GM21360 (cell line): ENCODE results near the gene ZNF146.
"Not testable (repeated sequence)": the region's sequence is repeated elsewhere in the genome, so short reads cannot be mapped to it uniquely, and the experiment has no call there.

ENCODE experiments used
- ATAC-seq: cut with Tn5 transposase; IDR thresholded peaks from one replicate; pipeline ENCODE4 v1.9.1; 2021; ENCODE audit warnings: mild to moderate bottlenecking, moderate library complexity; ENCODE audit not compliant: unreplicated experiment

Gene ZNF146

GRCh38 chr19:36225219-36225892 is 10.4 kb downstream of the ZNF146 start:
- no peak for ATAC-seq

GRCh38 chr19:36233626-36234025 is 18.7 kb downstream of the ZNF146 start:
- not testable (repeated sequence) for ATAC-seq

- ATAC-seq: no peak
Observed at GRCh38 chr19:36236304-36236945, 21.5 kb downstream of the ZNF146 start.

GRCh38 chr19:36236946-36237310 is 22.0 kb downstream of the ZNF146 start:
- ATAC-seq: no peak

GRCh38 chr19:36244066-36244465 is 29.2 kb downstream of the ZNF146 start:
- ATAC-seq: no peak

- ATAC-seq: no peak
Observed at GRCh38 chr19:36245210-36246005, 30.5 kb downstream of the ZNF146 start.

- no peak for ATAC-seq
Observed at GRCh38 chr19:36246006-36246481, 31.1 kb downstream of the ZNF146 start.

- no peak for ATAC-seq
Observed at GRCh38 chr19:36252047-36252446, 37.1 kb downstream of the ZNF146 start.

- no peak for ATAC-seq
Observed at GRCh38 chr19:36254848-36255247, 39.9 kb downstream of the ZNF146 start.

GRCh38 chr19:36255316-36255715 is 40.4 kb downstream of the ZNF146 start:
- no peak for ATAC-seq

- ATAC-seq: no peak
Observed at GRCh38 chr19:36256064-36256463, 41.2 kb downstream of the ZNF146 start.

GRCh38 chr19:36256853-36257519 is 42.1 kb downstream of the ZNF146 start:
- no peak for ATAC-seq

- ATAC-seq: no peak
Observed at GRCh38 chr19:36257520-36257876, 42.6 kb downstream of the ZNF146 start.

GRCh38 chr19:36258028-36258875 is 43.3 kb downstream of the ZNF146 start:
- ATAC-seq: no peak

GRCh38 chr19:36259211-36259610 is 44.3 kb downstream of the ZNF146 start:
- no peak for ATAC-seq

GRCh38 chr19:36265064-36265463 is 50.2 kb downstream of the ZNF146 start:
- ATAC-seq: no peak

GRCh38 chr19:36265856-36266374 is 51.0 kb downstream of the ZNF146 start:
- ATAC-seq: no peak

- ATAC-seq: no peak
Observed at GRCh38 chr19:36266375-36266961, 51.6 kb downstream of the ZNF146 start.

GRCh38 chr19:36267061-36267845 is 52.3 kb downstream of the ZNF146 start:
- no peak for ATAC-seq
